Epithelial cell of proximal tubule (primary cell): ENCODE data around the gene ANKDD1B. TPM values are rescaled to one million over a fixed set of nuclear protein-coding genes. Genes with fewer than 3 reads are reported as not detected.

Experiments
- DNase-seq: peaks from one replicate; pipeline ENCODE4 v3.0.0-alpha.2; 2011; ENCODE audit warnings: low read depth
- H3K4me3 ChIP-seq: 2 replicates; pipeline ENCODE4 v1.5.1; 2011; ENCODE audit warnings: low read depth, mild to moderate bottlenecking, low read length
- total RNA-seq: library from RNA; depleted of rRNA; stranded (reverse); fragments of >200 nt; gene quantifications from 2 replicates; pipeline ENCODE4 v1.2.3, GENCODE V29; 2015
- TF ChIP-seq, protein P1 (sequence below): conservative IDR thresholded peaks from 2 replicates; pipeline ENCODE4 v1.5.1; 2012; ENCODE audit warnings: low read depth, mild to moderate bottlenecking, low read length

ANKDD1B gene
- total RNA-seq, 1 donor from 2014 or later, result 1.3 TPM

DNA sequence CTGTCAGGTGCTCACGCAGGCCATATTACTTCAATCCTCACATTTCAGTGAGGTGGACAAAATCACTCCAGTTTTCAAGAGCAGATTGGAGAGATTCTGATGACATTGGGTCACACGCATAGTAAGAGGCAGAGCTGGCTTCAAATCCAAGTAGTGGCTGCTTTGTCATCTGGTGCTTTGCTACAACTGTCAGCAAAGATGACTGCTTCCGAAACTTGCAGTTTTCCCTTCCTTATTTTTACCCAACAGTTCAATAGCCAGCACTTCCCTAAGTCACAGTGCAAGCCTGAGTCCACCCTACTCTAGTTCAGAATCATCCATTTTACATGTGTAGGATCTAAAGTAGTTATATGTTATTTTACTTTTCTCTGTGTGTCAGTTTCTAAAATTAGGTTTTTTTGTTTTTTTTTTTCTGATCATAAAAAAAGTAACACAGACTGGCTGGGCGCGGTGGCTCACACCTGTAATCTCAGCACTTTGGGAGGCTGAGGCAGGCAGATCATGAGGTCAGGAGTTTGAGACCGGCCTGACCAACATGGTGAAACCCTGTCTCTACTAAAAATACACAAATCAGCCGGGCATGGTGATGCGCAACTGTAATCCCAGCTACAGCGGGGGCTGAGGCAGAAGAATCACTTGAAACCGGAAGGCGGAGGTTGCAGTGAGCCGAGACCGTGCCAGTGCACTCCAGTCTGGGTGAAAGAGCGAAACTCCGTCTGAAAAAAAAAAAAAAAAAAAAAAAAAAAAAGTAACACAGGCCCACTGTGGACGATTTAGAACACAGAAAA lies 49.6 kb downstream of the ANKDD1B start:
- no peak overlapping the region for H3K4me3 ChIP-seq
- TF ChIP-seq, protein P1, sequence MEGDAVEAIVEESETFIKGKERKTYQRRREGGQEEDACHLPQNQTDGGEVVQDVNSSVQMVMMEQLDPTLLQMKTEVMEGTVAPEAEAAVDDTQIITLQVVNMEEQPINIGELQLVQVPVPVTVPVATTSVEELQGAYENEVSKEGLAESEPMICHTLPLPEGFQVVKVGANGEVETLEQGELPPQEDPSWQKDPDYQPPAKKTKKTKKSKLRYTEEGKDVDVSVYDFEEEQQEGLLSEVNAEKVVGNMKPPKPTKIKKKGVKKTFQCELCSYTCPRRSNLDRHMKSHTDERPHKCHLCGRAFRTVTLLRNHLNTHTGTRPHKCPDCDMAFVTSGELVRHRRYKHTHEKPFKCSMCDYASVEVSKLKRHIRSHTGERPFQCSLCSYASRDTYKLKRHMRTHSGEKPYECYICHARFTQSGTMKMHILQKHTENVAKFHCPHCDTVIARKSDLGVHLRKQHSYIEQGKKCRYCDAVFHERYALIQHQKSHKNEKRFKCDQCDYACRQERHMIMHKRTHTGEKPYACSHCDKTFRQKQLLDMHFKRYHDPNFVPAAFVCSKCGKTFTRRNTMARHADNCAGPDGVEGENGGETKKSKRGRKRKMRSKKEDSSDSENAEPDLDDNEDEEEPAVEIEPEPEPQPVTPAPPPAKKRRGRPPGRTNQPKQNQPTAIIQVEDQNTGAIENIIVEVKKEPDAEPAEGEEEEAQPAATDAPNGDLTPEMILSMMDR, result no peak
- DNase-seq, result no peak

DNA sequence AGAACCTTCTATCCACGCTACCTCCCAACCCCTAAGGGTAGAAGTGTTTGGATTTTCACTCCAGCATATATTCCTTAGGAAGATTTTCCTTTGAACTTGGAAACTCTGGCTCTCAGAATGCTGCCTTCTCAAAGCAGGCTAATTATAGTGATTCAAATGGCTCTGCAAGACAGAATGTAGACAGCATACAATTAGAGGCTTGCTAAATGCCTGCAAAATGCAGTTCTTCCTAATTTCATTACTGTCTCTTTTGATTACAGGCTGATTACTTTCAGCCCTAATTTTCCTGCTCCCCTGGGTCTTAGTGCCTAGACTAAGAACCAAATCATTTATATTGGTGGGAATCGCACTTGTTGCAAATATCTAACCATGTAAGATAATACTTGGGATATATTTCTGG lies 50.8 kb downstream of the ANKDD1B start:
- DNase-seq, result no peak
- TF ChIP-seq, protein P1, result no peak
- no peak overlapping the region for H3K4me3 ChIP-seq

DNA sequence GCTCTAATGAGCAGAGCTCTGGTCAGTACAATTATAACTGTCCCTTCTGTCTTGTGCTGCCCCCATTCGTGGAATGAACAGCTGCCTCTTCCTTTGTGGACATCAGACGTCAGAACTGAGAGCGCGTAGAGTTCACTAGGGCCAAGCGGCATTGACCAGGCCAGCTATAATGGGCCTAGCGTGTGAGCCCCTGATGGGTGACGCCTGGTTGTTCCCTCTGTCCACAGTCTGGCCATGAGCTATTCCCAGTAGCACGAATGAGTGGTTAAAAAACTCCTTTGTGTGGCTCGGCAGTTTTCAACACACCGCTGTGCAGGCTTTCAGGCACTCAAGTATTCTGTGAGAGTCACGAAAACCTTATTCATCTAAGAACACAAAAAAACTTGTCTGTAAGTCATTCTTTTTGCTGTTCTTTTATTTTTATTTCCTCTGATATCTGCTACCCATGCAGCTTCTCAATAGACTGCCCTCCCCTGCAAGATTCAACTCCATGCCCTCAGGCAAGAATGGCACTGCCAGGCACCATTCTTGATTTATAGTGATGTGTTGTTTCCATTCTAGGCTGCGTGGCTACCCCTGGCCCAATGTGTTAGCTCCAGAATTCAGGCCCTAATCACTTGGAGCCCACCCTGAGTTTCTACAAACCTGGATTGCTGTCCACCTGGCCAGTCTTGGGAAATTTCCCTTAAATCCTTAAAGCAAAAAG lies 52.5 kb downstream of the ANKDD1B start:
- no peak overlapping the region for H3K4me3 ChIP-seq
- DNase-seq, result no peak
- TF ChIP-seq, protein P1, result no peak

DNA sequence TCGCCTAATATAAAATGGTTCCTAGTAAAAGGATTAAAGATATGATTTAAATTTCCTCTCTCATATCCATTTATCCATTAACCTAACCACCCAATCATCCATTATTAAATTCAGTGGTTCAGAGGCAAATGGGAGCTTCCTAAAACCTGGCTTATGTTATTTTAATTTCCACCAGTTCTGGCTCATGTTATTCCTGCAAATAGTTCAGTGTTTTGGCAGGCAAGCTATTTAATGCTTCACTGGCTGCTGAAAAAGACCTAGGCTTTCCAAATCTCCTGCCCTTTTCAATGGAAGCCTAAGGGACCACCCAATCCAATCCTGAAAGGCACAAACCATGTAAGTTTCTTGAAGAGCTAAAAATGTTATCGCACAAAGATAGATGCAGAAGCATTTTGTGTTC lies 53.7 kb downstream of the ANKDD1B start:
- TF ChIP-seq, protein P1, result no peak
- DNase-seq, result no peak
- no peak overlapping the region for H3K4me3 ChIP-seq

DNA sequence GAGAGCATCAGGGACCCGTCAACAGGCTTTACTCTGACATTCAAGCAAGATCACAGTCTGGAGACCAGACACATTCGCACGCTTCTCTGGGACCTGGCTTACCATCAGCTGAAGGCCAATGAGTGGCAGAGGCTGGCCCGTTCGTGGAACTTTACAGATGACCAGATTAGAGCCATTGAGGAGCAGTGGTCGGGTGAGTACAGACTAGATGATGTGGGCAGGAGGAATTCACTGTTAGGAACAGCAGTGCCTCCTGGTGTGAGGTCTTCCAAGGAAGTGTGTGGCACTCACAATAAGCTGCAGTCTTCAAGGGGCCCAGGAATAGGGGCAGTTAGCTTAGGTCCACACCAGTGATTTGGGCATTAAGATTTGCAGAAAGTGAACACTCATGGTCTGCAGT lies 55.5 kb downstream of the ANKDD1B start:
- H3K4me3 ChIP-seq, result no peak overlapping the region
- TF ChIP-seq, protein P1, result no peak
- DNase-seq, result no peak

DNA sequence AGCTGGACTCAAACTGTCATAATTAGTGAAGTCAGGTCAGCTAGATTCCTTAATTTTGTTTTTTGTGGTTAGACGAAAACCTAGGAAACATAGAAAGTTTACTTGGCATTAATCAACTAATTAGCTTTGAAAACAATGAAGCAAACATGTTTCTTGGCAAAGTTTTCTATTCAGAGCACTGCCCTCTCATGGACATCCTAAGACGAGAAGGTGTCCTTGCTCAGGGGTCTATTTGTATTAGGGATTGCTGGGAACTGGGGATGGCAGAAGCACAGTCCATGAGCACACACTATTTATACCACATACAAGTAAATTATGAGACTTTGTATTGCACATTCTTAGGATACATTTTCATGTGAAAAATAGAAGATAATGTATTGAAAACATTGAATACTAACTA lies 56.3 kb downstream of the ANKDD1B start:
- TF ChIP-seq, protein P1, result peak; percentile 37
- H3K4me3 ChIP-seq, result no peak overlapping the region
- DNase-seq, result no peak

DNA sequence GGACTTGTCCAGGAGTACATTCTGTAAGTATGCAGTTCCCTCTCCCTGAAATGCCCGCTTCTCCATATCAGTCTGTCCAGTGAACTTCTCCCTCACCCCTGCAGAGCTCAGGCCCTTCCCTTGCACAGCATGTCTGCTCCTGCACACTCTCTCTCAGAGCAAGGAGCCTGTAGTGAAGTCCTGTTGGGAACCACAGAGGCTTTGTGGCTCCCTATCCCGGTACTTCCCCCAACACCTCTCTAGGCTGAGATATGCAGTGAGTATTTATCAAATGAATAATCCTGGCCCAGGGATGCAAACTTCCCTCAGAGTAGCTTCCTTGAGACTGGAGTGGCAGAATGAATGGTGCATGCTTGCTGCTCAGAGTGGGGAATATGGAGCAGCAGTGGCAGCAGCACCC lies 57.2 kb downstream of the ANKDD1B start:
- H3K4me3 ChIP-seq, result no peak overlapping the region
- TF ChIP-seq, protein P1, result no peak
- no peak for DNase-seq
